T-helper 22 cell (primary cell): ENCODE results near the gene INS.
"Not testable (repeated sequence)": the region's sequence is repeated elsewhere in the genome, so short reads cannot be mapped to it uniquely, and the experiment has no call there.

Experiments
- DNase-seq: peaks from one replicate; pipeline ENCODE4 v3.0.0-alpha.2; 2020; ENCODE audit warnings: low read depth

Gene INS

DNA sequence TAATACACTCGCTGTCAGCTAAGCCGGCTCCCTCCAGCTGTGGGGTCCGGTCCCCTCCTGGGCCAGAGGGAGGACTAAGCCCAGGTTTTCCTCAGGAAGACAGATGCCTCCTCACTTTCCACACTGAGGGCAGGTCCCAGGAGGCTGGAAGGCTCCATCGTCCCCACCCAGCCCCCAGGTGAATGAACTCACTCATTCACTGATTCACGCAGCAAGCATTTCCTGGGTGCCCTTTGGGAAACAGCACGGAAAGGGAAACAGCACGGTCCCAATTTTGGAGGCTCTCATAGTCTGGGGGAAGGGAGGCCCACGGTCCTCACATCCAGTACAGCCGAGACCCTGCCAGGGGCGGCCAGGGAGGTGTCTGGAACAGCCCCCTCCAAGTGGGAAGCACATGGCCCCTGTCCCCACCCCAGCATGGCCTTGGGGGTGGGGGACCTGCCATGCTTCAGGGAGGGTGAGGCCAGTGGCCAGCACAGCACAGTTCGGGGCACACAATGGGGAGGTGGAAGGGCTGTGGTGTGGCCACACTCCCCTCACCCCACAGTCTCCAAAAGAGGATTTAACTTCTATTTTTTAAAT is 19.9 kb upstream of the INS start:
- DNase-seq, result no peak

DNA sequence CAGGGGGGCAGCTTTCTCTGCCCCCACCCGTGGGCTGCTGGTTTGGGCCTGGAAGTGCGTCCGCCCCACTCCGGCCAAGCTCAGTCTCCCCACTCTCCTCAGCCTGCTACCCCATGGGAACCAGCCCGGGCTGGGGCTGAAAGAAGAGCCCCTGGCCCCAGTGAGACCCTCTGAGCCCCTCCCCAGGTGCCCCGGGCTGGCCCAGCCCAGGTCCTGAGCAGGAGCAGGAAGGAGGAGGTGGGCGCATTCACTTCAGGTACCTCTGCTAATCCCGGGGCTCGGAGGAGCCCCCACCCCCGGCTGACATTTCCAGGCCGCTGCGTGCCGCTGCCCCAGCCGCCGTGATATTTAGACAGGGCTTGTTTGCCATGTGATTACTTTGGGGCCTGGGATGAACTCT is 19.3 kb upstream of the INS start:
- DNase-seq, result no peak

DNA sequence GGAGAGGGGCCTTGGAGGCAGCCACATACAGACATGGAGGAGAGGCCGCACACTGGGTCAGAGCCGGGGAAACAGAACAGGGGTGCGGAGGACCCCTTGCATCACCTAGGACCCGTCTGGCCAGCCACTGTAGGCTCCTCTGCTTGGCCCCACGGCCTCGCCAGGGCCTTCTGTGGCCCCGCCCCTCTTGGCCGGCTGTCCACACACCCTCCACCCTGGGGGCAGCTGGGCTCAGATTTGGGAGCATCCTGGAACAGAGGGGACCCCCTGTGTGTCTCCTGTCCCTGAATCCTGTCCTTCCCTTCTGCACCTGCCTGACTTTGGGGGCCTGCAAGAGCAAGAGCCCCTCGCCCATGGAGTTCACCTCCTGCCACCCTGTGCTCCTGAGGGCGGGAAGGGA is 18.5 kb upstream of the INS start:
- DNase-seq, result no peak

DNA sequence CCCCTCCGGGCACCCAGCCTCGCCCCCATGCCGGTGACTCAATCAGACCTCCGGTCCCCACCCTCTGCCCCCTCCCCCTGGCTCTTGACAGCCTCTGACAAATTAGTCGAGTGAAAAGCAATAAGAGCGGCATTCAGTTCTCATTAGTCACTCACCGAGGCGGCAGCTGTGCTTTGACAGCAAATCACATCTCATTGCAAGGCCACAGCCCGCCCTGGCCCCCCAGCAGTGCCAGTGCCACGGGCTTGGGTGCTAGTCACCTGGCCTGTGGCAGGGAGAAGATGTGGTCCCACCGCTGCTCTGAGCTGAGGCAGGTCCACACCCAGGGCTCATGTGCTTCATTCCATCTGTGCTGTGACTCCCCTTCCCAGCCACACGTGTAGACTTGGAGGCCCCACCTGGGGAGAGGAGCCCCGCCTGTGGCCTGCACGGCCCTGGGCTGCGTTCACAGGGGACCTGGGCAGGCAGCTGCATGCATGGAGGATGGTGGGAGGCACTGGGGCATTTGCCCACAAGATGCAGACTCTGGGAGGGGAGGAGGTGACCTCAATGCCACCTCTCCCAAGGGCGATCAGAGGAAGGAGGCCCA is 18.0 kb upstream of the INS start:
- DNase-seq, result no peak

DNA sequence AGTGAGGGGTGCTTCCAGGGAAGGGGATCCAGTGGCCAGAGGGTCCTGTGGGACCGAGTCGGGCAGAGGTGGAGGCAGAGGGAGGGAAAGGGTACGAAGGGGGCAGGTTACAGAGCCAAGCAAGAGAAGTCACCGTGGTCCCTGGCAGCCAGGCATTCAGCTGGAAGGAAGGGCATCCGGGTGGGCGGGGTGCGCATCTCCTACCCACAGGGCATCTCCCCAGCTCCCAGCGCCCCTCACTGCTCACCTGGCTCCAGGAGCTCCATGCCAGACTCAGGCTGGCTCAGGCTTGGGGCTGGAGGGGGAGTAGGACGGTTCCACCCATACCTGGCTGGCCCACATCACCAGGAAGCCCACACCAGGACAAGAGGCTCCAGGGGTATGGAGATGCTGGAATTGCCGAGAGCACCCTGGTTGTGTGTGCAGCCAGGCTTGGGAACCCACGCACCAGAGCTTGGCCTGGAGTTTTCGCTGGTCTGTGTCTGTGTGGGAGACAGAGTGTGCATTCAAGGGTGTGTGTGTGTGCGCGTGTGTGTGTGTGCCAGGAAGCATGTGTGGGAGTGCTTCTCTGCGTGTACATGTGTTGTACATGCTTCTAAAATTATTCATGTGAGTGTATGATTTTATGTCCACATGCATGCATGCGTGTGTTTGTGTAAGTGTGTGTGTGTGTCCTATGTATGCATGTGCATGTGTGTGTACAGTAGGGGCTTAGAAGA is 17.2 kb upstream of the INS start:
- not testable (repeated sequence) for DNase-seq

DNA sequence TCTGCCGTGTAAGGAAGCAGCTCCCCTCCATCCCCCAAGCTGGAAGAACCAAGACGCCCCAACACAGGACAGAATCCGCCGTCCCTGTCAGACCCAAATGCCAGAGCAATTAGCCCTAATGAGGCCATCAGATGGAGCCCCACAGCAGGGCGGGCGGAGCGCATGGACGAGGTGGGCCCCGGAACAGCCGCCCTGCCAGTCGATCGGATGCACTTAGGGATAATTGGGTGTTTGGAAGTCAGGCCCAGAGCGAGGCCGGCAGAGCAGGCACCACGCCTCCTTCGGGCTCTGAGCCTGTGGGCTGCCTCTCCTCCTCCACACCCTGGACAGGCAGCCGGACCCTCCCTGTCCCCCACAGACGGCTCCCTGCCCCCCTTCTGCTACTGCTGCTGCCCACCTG is 16.1 kb upstream of the INS start:
- DNase-seq, result no peak

DNA sequence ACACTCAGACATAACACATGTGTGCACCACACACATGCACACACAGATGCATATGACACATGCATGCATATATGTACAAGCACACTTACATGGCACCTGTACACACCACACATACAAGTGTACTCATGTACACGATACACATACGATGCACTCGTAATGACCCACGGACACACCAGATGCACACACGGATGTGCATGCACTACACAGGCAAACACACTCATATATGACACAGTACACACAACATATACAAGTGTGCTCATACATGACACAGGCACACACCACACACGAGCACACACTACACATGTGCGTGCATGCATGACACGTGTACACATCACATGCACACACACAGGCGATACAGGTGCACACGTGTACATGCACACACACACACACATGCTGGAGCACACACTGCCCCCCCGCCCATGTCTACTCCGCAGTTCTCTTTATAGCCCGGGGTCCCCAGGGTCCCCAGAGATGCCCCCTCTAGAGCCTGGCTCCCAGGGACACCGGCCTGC is 15.4 kb upstream of the INS start:
- no peak for DNase-seq

DNA sequence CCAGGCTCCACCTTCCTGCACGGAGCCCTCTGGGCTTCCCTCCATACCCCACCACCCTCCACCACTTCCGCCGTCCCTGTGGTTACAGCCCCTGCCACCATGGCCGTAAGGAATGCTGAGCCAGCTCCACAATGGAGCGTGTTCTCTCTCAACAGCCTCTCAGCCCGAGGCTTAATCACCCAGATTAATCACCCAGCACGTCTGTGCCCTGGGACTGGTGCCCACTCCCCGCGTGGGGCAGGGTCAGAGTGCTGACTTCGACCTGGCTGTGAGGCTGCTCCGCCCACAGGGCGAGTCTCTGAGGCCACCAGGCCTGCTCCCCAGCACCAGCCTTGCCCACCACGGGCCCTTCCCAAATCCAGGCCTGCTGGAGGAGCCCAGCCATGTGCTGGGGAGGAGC is 14.7 kb upstream of the INS start:
- no peak for DNase-seq

DNA sequence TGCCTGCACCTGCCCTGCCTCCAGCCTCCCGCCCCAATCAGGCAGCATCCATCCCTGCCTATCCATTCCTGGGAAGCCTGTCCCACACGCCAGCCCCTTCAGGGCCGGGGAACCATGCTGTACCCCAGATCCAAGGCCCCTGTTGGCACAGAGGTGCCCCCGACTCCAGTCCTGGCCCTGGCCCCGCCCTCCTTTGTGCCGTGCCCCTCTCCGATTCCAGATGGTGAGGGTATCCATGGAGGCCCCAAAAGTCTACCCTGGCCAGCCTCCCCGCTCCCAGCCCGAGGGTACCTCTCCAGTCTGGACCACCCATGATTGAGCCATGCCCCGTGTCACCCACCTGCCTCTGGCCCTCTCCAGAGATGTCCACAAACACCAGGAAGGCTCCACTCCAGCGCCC is 13.4 kb upstream of the INS start:
- DNase-seq, result no peak

DNA sequence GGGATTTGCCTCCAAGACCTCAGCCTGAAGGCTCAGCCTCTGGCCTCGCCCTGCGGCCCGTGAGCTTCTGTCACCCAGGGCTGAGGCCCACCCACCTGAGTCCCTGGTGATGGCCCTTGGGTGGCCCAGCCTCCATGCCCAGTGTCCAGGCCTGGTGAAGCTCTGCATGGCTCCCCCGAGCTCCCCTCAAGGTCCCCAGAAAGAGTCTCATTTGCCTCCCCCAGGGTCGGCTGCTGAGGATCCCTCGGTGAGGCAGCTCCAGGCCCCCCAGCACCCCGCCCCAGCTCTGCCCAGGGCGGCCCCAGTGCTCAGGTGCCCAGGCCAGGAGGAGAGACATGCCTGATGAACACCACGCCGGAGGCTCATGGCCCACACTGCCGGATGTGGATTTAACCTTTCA is 12.8 kb upstream of the INS start:
- DNase-seq, result no peak

DNA sequence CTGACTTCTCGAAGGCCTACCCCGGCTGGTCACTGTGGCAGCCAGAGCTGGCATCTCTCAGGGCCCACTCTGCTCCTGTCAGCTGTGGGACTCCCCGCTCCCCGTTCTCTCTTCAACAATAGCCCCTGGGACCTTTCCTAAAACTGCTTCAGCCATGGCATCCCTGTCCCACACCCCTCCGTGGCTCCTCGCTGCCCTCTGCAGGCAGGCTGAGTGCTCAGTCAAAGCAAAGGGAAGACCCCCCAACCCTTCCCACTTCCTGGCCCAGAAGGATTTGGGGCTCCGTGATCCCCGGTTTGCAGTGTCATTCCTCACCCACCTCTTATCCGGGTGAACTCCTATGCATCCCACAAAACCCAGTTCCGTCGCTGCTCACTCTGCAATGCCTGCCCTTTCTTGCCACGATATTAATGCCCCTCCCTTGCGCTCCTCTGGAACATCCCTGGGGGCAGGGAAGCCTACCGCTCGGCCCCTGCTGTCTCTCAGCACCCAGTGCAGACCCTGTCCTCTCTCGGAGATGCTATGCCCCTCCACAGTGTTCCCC is 12.2 kb upstream of the INS start:
- no peak for DNase-seq

DNA sequence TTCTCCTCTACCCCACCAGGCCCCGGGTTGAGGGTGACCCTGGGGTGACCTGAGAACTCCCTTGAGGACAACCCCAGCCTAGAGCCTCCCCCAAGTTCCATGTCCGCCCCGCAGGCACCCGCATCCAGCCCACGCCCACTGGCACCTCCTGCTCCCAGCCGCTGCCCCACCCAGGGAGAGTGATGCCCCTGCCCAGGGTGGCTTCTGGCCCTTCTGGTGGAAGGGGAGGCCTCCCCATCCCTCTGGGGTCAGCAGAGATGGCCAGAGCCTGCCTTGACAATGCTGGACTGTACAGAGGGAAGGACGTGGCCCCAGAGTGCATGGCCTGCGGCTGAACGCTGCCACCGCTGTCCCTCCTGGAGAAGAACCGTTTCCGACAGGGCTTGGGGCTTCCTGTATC is 11.7 kb upstream of the INS start:
- no peak for DNase-seq

DNA sequence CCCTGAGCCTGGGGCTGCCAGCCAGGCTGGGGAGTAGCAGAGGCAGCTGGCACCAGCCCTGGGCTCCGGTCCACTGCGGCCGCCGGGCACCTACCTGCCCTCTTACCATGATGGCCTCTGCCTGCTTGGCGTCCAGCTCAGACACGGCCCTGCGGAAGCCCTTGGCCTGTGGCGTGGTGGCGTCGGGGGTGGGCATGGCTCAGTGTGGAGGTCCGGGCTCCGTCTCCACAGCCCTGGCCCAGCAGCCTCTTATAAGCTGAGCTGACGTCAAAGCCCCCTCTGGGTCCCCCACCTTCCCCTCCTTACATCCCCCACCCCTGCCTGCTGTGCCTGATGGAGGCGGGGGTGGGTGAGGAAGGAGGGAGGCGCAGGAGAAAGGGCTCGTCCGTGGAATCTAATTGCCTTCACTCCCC is 10.6 kb upstream of the INS start, which contains the start of gene TH:
TSS of gene TH (minus strand) at position 225 of the 413 bp plus-strand sequence. CDS start at position 196, 29 bp downstream.
- no peak for DNase-seq

DNA sequence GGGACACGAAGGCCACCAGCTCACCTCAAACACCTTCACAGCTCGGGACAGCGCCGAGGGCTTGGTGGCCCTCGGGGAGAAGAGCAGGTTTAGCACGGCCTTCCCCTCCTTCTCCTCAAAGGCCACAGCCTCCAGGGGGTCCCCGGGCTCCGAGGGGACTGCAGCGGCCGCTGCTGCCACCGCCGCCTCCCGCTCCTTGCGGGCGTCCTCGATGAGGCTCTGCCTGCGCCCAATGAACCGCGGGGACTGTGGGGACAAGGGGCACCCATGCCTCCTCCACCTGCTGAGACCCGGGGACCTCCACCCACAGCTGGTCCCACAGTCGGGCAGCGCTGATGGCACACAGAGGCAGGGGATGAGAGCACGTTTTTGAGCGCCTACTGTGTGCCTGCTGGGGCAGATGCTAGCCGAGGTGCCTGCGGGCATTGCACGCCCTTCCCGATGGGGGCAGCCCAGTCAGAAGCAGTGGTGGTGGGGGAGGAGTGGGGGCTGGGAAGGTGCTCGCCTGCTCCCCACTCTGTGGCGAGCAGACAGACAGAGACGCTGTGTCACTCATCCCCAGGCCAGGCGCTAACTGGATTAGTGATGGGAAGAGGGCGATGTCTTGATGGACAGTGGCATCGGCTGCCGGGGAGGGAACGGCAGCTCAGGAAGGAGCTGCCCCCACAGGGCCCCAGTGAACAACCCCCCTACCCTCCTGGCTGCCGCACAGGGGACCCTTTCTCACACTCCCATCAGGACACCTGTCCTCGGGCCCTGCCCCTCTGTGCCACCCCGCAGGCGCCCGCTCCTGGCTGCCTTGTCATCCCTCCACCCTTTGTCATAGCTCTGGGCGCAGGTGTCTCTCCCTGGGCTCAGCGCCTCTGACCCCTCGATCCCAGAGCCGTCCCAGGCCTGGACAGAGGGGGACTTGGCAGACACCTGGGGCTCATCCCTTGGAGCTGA is 8.9 kb upstream of the INS start:
- DNase-seq, result no peak

DNA sequence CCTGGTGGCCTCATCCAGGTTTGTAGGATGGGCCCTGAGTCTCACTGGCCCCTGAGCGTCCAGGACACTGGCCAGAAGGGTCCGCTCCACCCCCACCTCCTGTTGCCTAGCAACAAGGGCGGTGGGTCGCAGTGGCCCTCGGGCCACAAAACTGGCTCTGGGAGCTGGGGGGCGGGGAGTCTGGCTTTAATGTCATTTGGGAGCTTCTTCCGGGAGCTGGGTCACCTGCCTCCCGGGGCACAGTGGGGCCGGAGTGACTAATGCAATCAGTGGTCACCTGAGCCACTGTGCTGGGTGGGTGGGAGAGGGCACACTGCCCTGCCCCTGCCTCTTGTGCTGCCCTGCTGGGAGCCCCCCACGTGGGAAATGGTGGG is 8.0 kb upstream of the INS start:
- DNase-seq, result no peak

DNA sequence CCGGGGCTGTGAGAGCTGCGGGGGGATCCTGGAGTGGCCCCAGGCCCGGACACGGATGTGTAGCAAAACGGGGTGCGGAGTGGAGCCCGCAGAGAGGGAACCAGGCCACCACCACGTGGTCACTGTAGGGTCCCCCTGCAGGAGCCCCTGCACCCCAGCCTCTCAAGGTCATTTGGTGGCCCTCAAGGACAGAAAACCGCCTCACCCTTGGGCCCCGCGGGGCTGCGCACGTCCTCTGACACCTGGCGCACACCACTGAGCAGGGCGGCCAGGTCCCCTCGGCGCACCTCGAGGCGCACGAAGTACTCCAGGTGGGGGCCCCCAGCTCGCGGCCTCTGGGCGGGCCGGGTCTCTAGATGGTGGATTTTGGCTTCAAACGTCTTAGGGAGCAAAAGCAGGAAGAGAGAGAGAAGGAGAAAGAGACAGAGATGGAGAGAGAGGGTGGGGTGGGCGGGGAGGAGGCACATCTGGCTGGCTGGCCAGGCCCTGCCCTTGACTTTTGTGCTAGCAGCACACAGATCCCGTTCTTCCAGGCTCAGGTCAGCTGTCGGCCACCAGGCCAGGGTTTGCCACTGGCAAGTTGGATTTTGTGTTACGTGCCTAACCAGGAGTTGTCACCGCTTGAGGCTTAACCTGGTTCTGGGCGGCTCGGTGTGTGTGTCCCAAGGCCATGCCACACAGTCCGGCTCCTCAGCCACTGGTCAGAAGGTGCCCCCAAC is 7.4 kb upstream of the INS start:
- no peak for DNase-seq

DNA sequence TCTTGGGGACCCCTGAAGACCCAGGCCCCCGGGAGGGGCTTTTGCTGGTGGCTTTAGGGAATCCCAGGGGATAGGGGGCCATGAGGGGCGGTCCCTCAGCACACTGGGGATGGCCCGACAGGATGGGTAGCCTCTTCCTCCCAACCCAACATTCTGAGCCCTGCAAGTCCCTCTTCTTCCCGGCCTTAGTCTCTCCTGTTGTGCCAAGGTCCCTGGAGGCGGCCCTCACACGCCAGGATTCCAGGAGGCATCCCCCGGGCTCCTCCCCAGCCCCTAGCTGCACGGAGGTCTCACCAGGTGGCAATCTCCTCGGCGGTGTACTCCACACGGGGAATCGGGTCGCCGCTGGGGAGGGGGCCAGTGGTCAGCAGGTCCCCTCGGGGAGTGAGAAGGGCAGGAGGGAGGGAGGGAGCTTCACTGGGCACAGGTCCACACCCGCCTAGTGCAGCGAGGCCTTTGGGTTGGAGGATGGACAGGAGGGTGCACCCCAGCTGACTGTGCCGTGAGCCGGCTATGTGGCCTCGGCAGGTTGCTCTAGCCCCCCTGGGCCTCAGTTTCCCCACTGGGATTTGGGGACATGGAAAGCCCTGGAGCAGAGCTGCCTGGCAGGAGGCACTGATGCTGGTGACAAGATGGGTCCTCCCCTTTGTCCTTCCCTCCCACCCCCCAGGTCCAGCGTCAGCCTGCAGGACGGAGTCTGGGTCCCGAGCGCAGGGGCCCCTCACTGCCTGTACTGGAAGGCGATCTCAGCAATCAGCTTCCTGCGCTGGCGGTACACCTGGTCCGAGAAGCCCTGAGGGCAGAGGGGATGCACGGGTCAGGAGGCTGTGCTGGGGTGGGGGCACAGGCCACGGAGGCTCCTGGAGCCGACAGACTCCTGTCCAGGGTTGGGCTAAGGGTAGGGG is 6.4 kb upstream of the INS start:
- no peak for DNase-seq

DNA sequence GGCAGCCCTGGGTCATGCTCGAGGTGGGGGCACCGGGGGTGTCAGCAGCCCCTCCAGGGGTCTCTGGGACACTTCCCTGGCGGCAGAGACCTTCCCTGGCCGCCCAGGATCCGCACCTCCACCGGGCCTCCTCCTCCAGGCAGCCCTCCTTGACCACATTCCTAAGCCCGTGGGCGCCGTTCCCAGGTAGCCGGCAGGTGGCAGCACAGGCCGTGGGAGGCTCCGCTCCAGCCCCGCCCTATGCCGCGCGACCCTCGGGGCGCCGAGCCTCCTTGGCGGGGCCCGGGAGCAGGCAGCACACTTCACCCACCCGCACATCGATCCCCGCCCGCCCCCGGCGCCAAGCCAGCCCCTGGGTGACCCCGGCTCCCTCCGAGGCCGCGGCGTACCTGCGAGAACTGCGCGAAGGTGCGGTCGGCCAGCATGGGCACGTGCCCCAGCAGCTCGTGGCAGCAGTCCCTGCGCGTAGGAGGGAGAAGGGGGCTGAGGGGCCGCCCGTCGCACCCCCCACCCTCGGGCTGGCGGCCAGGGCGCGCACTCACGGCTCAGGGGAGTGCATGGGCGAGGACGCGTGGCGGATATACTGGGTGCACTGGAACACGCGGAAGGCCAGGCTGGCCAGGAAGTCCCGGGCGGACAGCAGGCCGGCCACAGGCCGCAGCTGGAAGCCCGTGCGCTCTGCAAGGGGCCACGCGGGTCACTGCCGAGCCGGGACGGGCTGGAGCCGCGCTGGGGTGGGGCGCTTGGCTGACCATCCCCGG is 5.3 kb upstream of the INS start:
- no peak for DNase-seq

DNA sequence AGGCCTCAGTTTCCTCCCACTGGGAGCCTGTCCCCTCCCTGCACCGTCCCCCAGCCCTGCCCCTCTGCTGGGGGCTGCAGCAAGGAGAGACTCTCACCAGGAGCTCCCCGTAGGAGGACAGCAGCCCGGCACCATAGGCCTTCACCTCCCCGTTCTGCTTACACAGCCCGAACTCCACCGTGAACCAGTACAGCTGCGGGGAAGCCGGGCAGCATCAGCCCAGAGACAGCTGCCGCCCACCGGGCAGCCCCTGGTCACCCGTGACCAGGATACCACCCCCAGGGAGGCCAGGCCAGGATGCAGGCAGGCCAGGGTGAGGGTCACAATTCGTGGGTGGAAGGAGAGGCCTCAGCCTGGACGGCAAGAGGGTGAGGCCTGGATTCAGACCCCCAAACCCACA is 4.6 kb upstream of the INS start:
- no peak for DNase-seq
